ENCODE results near the gene U2SURP.
A peak's percentile ranks its signal among the peaks of the same experiment; 100 is the strongest.
"Not testable (repeated sequence)": the region's sequence is repeated elsewhere in the genome, so short reads cannot be mapped to it uniquely, and the experiment has no call there.

U2SURP gene

GRCh38 chr3:143016321-143016972 is 15.1 kb downstream of the U2SURP start:
- no peak for DNase-seq
- Mint-ChIP-seq H3K4me3 (no peak overlapping the region), H3K36me3 (ENCODE audit: low read depth) (peaks cover 93% of the 10 kb centered on the region), H3K4me1 (ENCODE audit: low read depth) (peaks cover 23% of the 10 kb centered on the region), H3K27me3 (no peaks in the 10 kb centered on the region), H3K27ac (no peak overlapping the region), H3K9me3 (no peaks in the 10 kb centered on the region)

DNA sequence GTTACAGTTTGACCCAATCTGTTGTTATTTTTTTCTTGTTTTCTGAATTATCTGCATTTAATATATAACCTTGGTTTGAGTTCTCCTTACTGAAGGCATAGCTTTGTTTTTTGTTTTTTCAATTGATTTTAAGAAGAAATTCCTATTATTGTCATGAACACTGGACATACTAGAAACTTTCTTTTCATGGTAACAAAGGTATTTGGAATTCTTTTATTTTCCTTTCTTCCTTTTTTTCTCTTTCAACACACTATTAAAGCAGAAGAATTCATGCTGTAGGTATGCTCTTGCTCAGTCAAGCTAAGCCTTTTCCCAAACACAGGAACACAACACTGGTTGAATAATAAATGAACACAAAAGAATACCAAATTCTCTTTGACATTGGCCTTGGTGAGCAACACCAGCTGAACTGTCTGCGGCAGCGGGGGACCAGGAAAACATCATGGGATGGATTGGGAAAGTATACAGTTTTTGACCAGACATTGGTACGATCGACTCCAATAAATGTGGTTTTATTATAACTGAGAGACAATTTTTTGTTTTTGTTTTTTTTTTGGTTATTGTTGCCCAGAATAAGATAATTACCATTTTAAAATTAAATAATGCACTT is 23.1 kb downstream of the U2SURP start:
- peaks cover 2% of the 10 kb centered on the region for H3K4me1 Mint-ChIP-seq (ENCODE audit: low read depth)
- H3K36me3 Mint-ChIP-seq (ENCODE audit: low read depth) = peaks cover 93% of the 10 kb centered on the region
- DNase-seq = no peak
- no peaks in the 10 kb centered on the region for H3K9me3 Mint-ChIP-seq
- H3K27me3 Mint-ChIP-seq = no peaks in the 10 kb centered on the region
- no peak overlapping the region for H3K4me3 Mint-ChIP-seq
- no peak overlapping the region for H3K27ac Mint-ChIP-seq

- Mint-ChIP-seq H3K36me3 (ENCODE audit: low read depth) (peaks cover 91% of the 10 kb centered on the region), H3K4me1 (ENCODE audit: low read depth) (peaks cover 15% of the 10 kb centered on the region), H3K27me3 (no peaks in the 10 kb centered on the region), H3K27ac (no peak overlapping the region), H3K4me3 (no peak overlapping the region), H3K9me3 (no peaks in the 10 kb centered on the region)
- no peak for DNase-seq
These were observed 30.0 kb downstream of the U2SURP start for GRCh38 chr3:143031327-143031726.

DNA sequence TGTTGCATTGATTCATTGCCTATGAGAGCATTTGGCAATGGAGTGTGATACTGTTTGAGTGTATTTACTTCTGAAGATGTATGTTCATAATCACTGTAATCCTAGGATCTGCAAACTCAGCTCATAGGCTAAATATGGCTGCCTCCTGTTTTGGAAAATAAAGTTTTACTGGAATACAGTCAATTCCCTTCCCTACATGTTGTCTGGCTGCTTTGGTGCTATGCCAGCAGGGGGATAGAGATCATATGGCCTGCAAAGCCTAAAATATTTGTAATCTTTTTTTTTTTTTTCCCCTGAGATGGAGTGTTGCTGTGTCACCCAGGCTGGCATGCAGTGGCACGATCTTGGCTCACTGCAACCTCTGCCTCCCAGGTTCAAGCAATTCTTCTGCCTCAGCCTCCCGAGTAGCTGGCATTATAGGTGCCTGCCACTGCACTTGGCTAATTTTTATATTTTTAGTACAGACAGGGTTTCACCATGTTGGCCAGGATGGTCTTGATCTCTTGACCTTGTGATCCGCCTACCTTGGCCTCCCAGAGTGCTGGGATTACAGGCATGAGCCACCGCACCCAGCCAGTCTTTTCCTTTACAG is 30.5 kb downstream of the U2SURP start:
- peaks cover 19% of the 10 kb centered on the region for H3K4me1 Mint-ChIP-seq (ENCODE audit: low read depth)
- H3K9me3 Mint-ChIP-seq, H3K4me3 Mint-ChIP-seq, H3K27me3 Mint-ChIP-seq, DNase-seq, H3K27ac Mint-ChIP-seq: not testable (repeated sequence)
- peaks cover 94% of the 10 kb centered on the region for H3K36me3 Mint-ChIP-seq (ENCODE audit: low read depth)

GRCh38 chr3:143035466-143036211 is 34.3 kb downstream of the U2SURP start:
- Mint-ChIP-seq H3K4me1 (ENCODE audit: low read depth) (peaks cover 17% of the 10 kb centered on the region), H3K36me3 (ENCODE audit: low read depth) (peaks cover 94% of the 10 kb centered on the region), H3K9me3 (no peaks in the 10 kb centered on the region), H3K27me3 (no peaks in the 10 kb centered on the region), H3K4me3 (no peak overlapping the region), H3K27ac (peak overlapping the region; percentile 66)
- no peak for DNase-seq

GRCh38 chr3:143036557-143036956 is 35.2 kb downstream of the U2SURP start:
- no peaks in the 10 kb centered on the region for H3K9me3 Mint-ChIP-seq
- no peak overlapping the region for H3K4me3 Mint-ChIP-seq
- DNase-seq = no peak
- H3K27me3 Mint-ChIP-seq = no peaks in the 10 kb centered on the region
- peak overlapping the region; percentile 26 for H3K27ac Mint-ChIP-seq
- peaks cover 17% of the 10 kb centered on the region for H3K4me1 Mint-ChIP-seq (ENCODE audit: low read depth)
- peaks cover 91% of the 10 kb centered on the region for H3K36me3 Mint-ChIP-seq (ENCODE audit: low read depth)

- no peak for DNase-seq
- Mint-ChIP-seq H3K4me3 (no peak overlapping the region), H3K27ac (no peak overlapping the region), H3K9me3 (no peaks in the 10 kb centered on the region), H3K36me3 (ENCODE audit: low read depth) (peaks cover 88% of the 10 kb centered on the region), H3K27me3 (no peaks in the 10 kb centered on the region), H3K4me1 (ENCODE audit: low read depth) (peaks cover 17% of the 10 kb centered on the region)
These were observed 36.5 kb downstream of the U2SURP start for GRCh38 chr3:143037867-143038266.

DNA sequence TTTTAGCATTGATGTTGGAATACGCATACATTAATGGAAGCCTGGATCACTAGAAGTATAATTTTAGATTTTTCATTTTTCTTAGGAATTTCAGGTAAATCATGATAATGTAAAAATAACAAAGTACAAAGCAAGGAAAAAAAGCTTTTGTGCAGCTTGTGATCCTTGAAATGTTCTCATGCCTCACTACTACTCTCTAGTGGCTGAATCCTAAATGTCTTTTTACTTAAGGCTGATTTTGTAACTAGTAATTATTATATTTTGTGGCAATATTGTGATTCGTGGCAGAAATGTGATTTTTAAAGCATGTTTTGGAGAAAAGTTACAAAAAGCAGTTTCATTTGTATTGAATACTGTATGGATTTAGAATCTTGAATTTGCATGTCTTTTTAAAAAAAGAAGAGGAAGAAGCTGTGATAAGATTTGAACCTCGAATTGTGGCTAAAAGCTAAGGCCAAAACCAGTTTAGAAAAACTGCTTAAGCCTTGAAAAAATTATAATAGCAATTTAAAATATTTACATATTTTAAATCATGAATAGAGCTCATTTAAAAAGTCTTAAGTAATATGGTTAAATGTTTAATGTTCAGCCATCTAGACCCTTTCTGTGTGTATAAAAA is 39.0 kb downstream of the U2SURP start:
- H3K9me3 Mint-ChIP-seq = no peaks in the 10 kb centered on the region
- no peak overlapping the region for H3K27ac Mint-ChIP-seq
- H3K4me1 Mint-ChIP-seq (ENCODE audit: low read depth) = peaks cover 11% of the 10 kb centered on the region
- no peak for DNase-seq
- H3K4me3 Mint-ChIP-seq = no peak overlapping the region
- H3K36me3 Mint-ChIP-seq (ENCODE audit: low read depth) = peaks cover 91% of the 10 kb centered on the region
- H3K27me3 Mint-ChIP-seq = no peaks in the 10 kb centered on the region

GRCh38 chr3:143041903-143042302 is 40.5 kb downstream of the U2SURP start:
- no peak for DNase-seq
- Mint-ChIP-seq H3K4me1 (ENCODE audit: low read depth) (peaks cover 2% of the 10 kb centered on the region), H3K9me3 (no peaks in the 10 kb centered on the region), H3K27me3 (no peaks in the 10 kb centered on the region), H3K4me3 (no peak overlapping the region), H3K27ac (no peak overlapping the region), H3K36me3 (ENCODE audit: low read depth) (peaks cover 85% of the 10 kb centered on the region)

DNA sequence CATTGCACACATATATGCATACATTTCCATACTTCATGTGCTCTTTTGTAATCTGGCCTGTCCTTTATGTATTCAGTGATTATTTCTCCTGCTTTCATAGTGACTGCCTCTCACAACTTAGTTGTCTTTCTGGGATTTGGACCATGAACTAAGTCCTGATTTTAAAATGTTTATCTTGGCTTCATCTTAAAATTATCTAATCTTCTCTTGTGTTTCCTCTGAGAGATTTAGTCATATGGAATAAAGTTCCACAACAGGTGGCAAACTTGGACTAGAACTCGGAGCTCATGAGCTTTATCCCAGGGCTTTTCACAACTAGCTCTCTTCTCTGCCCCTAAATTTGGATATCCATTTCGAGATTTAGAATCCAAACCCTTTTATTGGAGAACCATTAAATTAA is 44.3 kb downstream of the U2SURP start:
- H3K4me3 Mint-ChIP-seq = no peak overlapping the region
- H3K4me1 Mint-ChIP-seq (ENCODE audit: low read depth) = no peaks in the 10 kb centered on the region
- H3K27ac Mint-ChIP-seq = no peak overlapping the region
- DNase-seq = no peak
- H3K27me3 Mint-ChIP-seq = no peaks in the 10 kb centered on the region
- H3K36me3 Mint-ChIP-seq (ENCODE audit: low read depth) = peaks cover 75% of the 10 kb centered on the region
- H3K9me3 Mint-ChIP-seq = no peaks in the 10 kb centered on the region

GRCh38 chr3:143046075-143046474 is 44.7 kb downstream of the U2SURP start:
- H3K27ac Mint-ChIP-seq; H3K27me3 Mint-ChIP-seq; H3K9me3 Mint-ChIP-seq; DNase-seq; H3K4me1 Mint-ChIP-seq (ENCODE audit: low read depth); H3K4me3 Mint-ChIP-seq: not testable (repeated sequence)
- peaks cover 75% of the 10 kb centered on the region for H3K36me3 Mint-ChIP-seq (ENCODE audit: low read depth)

DNA sequence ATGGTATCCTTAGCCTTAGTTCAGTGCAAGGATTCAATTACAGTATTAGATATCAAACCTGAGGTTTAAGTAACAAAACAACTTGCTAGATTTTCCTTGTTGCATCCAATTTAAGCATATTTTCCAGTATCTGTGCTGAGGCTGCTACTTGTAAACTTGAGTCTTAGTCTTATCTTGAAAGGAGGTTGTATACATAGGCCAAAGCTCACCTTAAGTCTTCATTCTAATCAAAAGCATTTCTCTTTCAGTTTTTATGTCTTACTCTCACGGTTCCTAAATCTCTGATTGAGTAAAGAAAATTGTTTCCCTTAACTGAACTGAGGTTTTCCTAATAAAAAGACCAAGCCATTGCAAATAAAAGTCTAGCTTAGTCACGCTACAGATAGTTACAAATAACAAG is 52.6 kb downstream of the U2SURP start:
- no peak overlapping the region for H3K4me3 Mint-ChIP-seq
- H3K36me3 Mint-ChIP-seq (ENCODE audit: low read depth) = peaks cover 99% of the 10 kb centered on the region
- peaks cover 3% of the 10 kb centered on the region for H3K4me1 Mint-ChIP-seq (ENCODE audit: low read depth)
- H3K27ac Mint-ChIP-seq = peak overlapping the region; percentile 11
- no peaks in the 10 kb centered on the region for H3K9me3 Mint-ChIP-seq
- H3K27me3 Mint-ChIP-seq = no peaks in the 10 kb centered on the region
- no peak for DNase-seq

- Mint-ChIP-seq H3K27me3 (no peaks in the 10 kb centered on the region), H3K36me3 (ENCODE audit: low read depth) (peaks cover 100% of the 10 kb centered on the region), H3K9me3 (no peaks in the 10 kb centered on the region), H3K27ac (no peak overlapping the region), H3K4me1 (ENCODE audit: low read depth) (peaks cover 22% of the 10 kb centered on the region), H3K4me3 (no peak overlapping the region)
- no peak for DNase-seq
These were observed 55.0 kb downstream of the U2SURP start for GRCh38 chr3:143056372-143056771.

DNA sequence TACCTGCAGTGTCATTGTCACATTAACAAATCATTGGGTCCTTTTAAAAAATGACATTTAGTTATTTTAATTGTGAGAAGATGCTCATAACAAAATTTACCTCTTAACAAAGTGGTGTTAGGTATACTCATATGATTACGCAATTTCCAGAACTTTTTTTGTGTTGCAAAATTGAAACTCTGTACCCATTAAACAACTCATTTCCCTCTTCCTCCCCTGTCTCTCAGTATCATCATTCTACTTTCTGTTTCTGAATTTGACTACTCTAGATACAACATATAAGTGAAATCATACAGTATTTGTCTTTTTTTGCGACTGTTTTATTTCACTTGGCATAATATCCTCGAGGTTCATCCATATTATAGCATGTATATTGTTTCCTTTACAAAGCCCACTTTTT is 59.5 kb downstream of the U2SURP start:
- Mint-ChIP-seq H3K4me1 (ENCODE audit: low read depth) (peaks cover 26% of the 10 kb centered on the region), H3K36me3 (ENCODE audit: low read depth) (peaks cover 72% of the 10 kb centered on the region), H3K4me3 (peak overlapping the region; percentile 5), H3K27ac (peak overlapping the region; percentile 87), H3K9me3 (no peaks in the 10 kb centered on the region), H3K27me3 (no peaks in the 10 kb centered on the region)
- no peak for DNase-seq
